NCI-H774 (cell line): Measurements from ENCODE around the gene AP1G2.
"Not testable (repeated sequence)": the region's sequence is repeated elsewhere in the genome, so short reads cannot be mapped to it uniquely, and the experiment has no call there.

Source experiments
- DNase-seq: peaks from one replicate; lab custom pipeline; 2025; lab: John Stamatoyannopoulos, UW

AP1G2 gene

GRCh38 chr14:23567186-23568020 lies at the start of gene AP1G2:
Gene AP1G2, minus strand, starts transcription at chr14:23567791. Its CDS starts 477 bp downstream, at chr14:23567314.
- peak; percentile 91 for DNase-seq

GRCh38 chr14:23615856-23616255 lies 48.3 kb upstream of the AP1G2 start:
- DNase-seq = no peak

- DNase-seq = no peak
Observed at GRCh38 chr14:23614395-23614828, 46.8 kb upstream of the AP1G2 start.

GRCh38 chr14:23613242-23614070 lies 45.9 kb upstream of the AP1G2 start:
- no peak for DNase-seq

GRCh38 chr14:23612802-23613201 lies 45.2 kb upstream of the AP1G2 start:
- no peak for DNase-seq

GRCh38 chr14:23612354-23612732 lies 44.8 kb upstream of the AP1G2 start:
- no peak for DNase-seq

- DNase-seq = no peak
Observed at GRCh38 chr14:23610815-23611289, 43.3 kb upstream of the AP1G2 start.

- no peak for DNase-seq
Observed at GRCh38 chr14:23610090-23610814, 42.7 kb upstream of the AP1G2 start.

- not testable (repeated sequence) for DNase-seq
Observed at GRCh38 chr14:23609411-23610089, 42.0 kb upstream of the AP1G2 start.

GRCh38 chr14:23609001-23609400 lies 41.4 kb upstream of the AP1G2 start:
- DNase-seq = no peak

GRCh38 chr14:23608454-23608853 lies 40.9 kb upstream of the AP1G2 start:
- no peak for DNase-seq

- no peak for DNase-seq
Observed at GRCh38 chr14:23605931-23606585, 38.5 kb upstream of the AP1G2 start.

- DNase-seq = no peak
Observed at GRCh38 chr14:23604675-23605170, 37.1 kb upstream of the AP1G2 start.

- DNase-seq = no peak
Observed at GRCh38 chr14:23604148-23604547, 36.6 kb upstream of the AP1G2 start.

GRCh38 chr14:23603103-23603502 lies 35.5 kb upstream of the AP1G2 start:
- no peak for DNase-seq

GRCh38 chr14:23602181-23603095 lies 34.8 kb upstream of the AP1G2 start:
- no peak for DNase-seq

- DNase-seq = no peak
Observed at GRCh38 chr14:23601845-23602180, 34.2 kb upstream of the AP1G2 start.

- DNase-seq = no peak
Observed at GRCh38 chr14:23601424-23601823, 33.8 kb upstream of the AP1G2 start.

GRCh38 chr14:23600806-23601205 lies 33.2 kb upstream of the AP1G2 start:
- DNase-seq = no peak

GRCh38 chr14:23600322-23600707 lies 32.7 kb upstream of the AP1G2 start:
- no peak for DNase-seq
